ENCODE measurements around the gene CCDC69.
"Not testable (repeated sequence)": the region's sequence is repeated elsewhere in the genome, so short reads cannot be mapped to it uniquely, and the experiment has no call there.

CCDC69 gene

GRCh38 chr5:151262532-151262931 is 38.6 kb upstream of the CCDC69 start:
- Histone ChIP-seq H3K36me3 (replicated peaks) (no peaks in the 10 kb centered on the region), H3K27ac (no peak overlapping the region), H3K27me3 (replicated peaks) (no peaks in the 10 kb centered on the region), H3K4me3 (ENCODE audit: low read depth, low read length) (no peak overlapping the region)
- in situ Hi-C loops (cut with HindIII; ENCODE audit: low pct_ligation_motif_present, low sequenced_read_pairs) = no loop called here
- DNase-seq = no peak
- TF ChIP-seq CTCF (IDR thresholded peaks at IDR 0.05; ENCODE audit: low read depth, low read length, missing control alignments) = no peak

- DNase-seq = no peak
- no peak overlapping the region for H3K4me3 ChIP-seq (ENCODE audit: low read depth, low read length)
- in situ Hi-C loops (cut with HindIII; ENCODE audit: low pct_ligation_motif_present, low sequenced_read_pairs) = no loop called here
- TF ChIP-seq CTCF (IDR thresholded peaks at IDR 0.05; ENCODE audit: low read depth, low read length, missing control alignments) = no peak
- H3K27me3 ChIP-seq (replicated peaks) = no peaks in the 10 kb centered on the region
- H3K27ac ChIP-seq = no peak overlapping the region
- H3K36me3 ChIP-seq (replicated peaks) = no peaks in the 10 kb centered on the region
These were observed 36.0 kb upstream of the CCDC69 start for GRCh38 chr5:151259931-151260330.

GRCh38 chr5:151258816-151259215 is 34.9 kb upstream of the CCDC69 start:
- no peak for TF ChIP-seq CTCF (IDR thresholded peaks at IDR 0.05; ENCODE audit: low read depth, low read length, missing control alignments)
- DNase-seq = no peak
- Histone ChIP-seq H3K36me3 (replicated peaks) (no peaks in the 10 kb centered on the region), H3K27me3 (replicated peaks) (no peaks in the 10 kb centered on the region), H3K27ac (no peak overlapping the region), H3K4me3 (ENCODE audit: low read depth, low read length) (no peak overlapping the region)
- in situ Hi-C loops (cut with HindIII; ENCODE audit: low pct_ligation_motif_present, low sequenced_read_pairs) = no loop called here

- no peak overlapping the region for H3K27ac ChIP-seq
- in situ Hi-C loops (cut with HindIII; ENCODE audit: low pct_ligation_motif_present, low sequenced_read_pairs) = no loop called here
- TF ChIP-seq CTCF (IDR thresholded peaks at IDR 0.05; ENCODE audit: low read depth, low read length, missing control alignments) = no peak
- H3K27me3 ChIP-seq (replicated peaks) = no peaks in the 10 kb centered on the region
- H3K4me3 ChIP-seq (ENCODE audit: low read depth, low read length) = no peak overlapping the region
- no peaks in the 10 kb centered on the region for H3K36me3 ChIP-seq (replicated peaks)
- DNase-seq = no peak
These were observed 34.3 kb upstream of the CCDC69 start for GRCh38 chr5:151258201-151258611.

GRCh38 chr5:151257731-151258181 is 33.9 kb upstream of the CCDC69 start:
- DNase-seq = no peak
- no peak for TF ChIP-seq CTCF (IDR thresholded peaks at IDR 0.05; ENCODE audit: low read depth, low read length, missing control alignments)
- Histone ChIP-seq H3K4me3 (ENCODE audit: low read depth, low read length) (no peak overlapping the region), H3K27ac (no peak overlapping the region), H3K27me3 (replicated peaks) (no peaks in the 10 kb centered on the region), H3K36me3 (replicated peaks) (no peaks in the 10 kb centered on the region)
- in situ Hi-C loops (cut with HindIII; ENCODE audit: low pct_ligation_motif_present, low sequenced_read_pairs) = no loop called here

- no peak for TF ChIP-seq CTCF (IDR thresholded peaks at IDR 0.05; ENCODE audit: low read depth, low read length, missing control alignments)
- no peak for DNase-seq
- Histone ChIP-seq H3K36me3 (replicated peaks) (no peaks in the 10 kb centered on the region), H3K4me3 (ENCODE audit: low read depth, low read length) (no peak overlapping the region), H3K27ac (no peak overlapping the region), H3K27me3 (replicated peaks) (no peaks in the 10 kb centered on the region)
- in situ Hi-C loops (cut with HindIII; ENCODE audit: low pct_ligation_motif_present, low sequenced_read_pairs) = no loop called here
These were observed 31.9 kb upstream of the CCDC69 start for GRCh38 chr5:151255621-151256286.

- H3K4me3 ChIP-seq (ENCODE audit: low read depth, low read length); H3K27me3 ChIP-seq (replicated peaks); DNase-seq; H3K27ac ChIP-seq; in situ Hi-C loops (cut with HindIII; ENCODE audit: low pct_ligation_motif_present, low sequenced_read_pairs); H3K36me3 ChIP-seq (replicated peaks): not testable (repeated sequence)
These were observed 31.1 kb upstream of the CCDC69 start for GRCh38 chr5:151254990-151255389.

Measured in brain microvascular endothelial cell (primary cell).